GM12801 (cell line): ENCODE results near the gene PMVK.

Experiments
- CTCF ChIP-seq: IDR thresholded peaks from one replicate; pipeline ENCODE4 v1.5.1; 2011; ENCODE audit warnings: control low read depth; ENCODE audit not compliant: insufficient read length; ENCODE audit errors: extremely low read depth

The PMVK gene

GRCh38 chr1:154974808-154975408 lies 38.4 kb upstream of the PMVK start:
- no peak for TF ChIP-seq CTCF

- TF ChIP-seq CTCF = no peak
These were observed 37.7 kb upstream of the PMVK start, which contains the start of gene CKS1B for GRCh38 chr1:154974102-154974807. TSS of gene CKS1B (plus strand) at chr1:154974681. CDS start at chr1:154974746, 65 bp downstream.

- TF ChIP-seq CTCF = no peak
These were observed 37.0 kb upstream of the PMVK start for GRCh38 chr1:154973344-154974101.

- TF ChIP-seq CTCF = no peak
These were observed 36.2 kb upstream of the PMVK start for GRCh38 chr1:154972517-154973343.

GRCh38 chr1:154972213-154972516 lies 35.6 kb upstream of the PMVK start:
- no peak for TF ChIP-seq CTCF

GRCh38 chr1:154971341-154971998 lies 35.0 kb upstream of the PMVK start:
- TF ChIP-seq CTCF = no peak
